Measurements from ENCODE around the gene GNB3. TPM values are rescaled to one million over a fixed set of nuclear protein-coding genes. Genes with fewer than 3 reads are reported as not detected.
"Not testable (repeated sequence)": the region's sequence is repeated elsewhere in the genome, so short reads cannot be mapped to it uniquely, and the experiment has no call there.

GNB3 gene
- total RNA-seq, 1 experiment from 2014 or later, result not detected

- TF ChIP-seq, protein P1, sequence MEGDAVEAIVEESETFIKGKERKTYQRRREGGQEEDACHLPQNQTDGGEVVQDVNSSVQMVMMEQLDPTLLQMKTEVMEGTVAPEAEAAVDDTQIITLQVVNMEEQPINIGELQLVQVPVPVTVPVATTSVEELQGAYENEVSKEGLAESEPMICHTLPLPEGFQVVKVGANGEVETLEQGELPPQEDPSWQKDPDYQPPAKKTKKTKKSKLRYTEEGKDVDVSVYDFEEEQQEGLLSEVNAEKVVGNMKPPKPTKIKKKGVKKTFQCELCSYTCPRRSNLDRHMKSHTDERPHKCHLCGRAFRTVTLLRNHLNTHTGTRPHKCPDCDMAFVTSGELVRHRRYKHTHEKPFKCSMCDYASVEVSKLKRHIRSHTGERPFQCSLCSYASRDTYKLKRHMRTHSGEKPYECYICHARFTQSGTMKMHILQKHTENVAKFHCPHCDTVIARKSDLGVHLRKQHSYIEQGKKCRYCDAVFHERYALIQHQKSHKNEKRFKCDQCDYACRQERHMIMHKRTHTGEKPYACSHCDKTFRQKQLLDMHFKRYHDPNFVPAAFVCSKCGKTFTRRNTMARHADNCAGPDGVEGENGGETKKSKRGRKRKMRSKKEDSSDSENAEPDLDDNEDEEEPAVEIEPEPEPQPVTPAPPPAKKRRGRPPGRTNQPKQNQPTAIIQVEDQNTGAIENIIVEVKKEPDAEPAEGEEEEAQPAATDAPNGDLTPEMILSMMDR (IDR thresholded peaks at IDR 0.05; ENCODE audit: unreplicated experiment), result peak; percentile 92
- Mint-ChIP-seq H3K36me3 (ENCODE audit: insufficient read depth, unreplicated experiment) (peaks cover 87% of the 10 kb centered on the region), H3K9me3 (ENCODE audit: low read depth, unreplicated experiment) (no peaks in the 10 kb centered on the region), H3K4me1 (ENCODE audit: low read depth, unreplicated experiment) (peaks cover 43% of the 10 kb centered on the region), H3K27me3 (ENCODE audit: unreplicated experiment) (no peaks in the 10 kb centered on the region), H3K4me3 (ENCODE audit: low read depth, unreplicated experiment) (peak overlapping the region; percentile 88), H3K27ac (ENCODE audit: unreplicated experiment) (peak overlapping the region; percentile 91)
- no TSS peak for BruUV-seq (replicated peaks)
- peak; percentile 91 for DNase-seq
- intact Hi-C loops (cut with micrococcal nuclease; ENCODE audit: unreplicated experiment), result loop anchor here (5.0 kb wide), 2 partner anchors 58 to 73 kb away; partner anchors contain the start of genes ATN1, C12orf57 and RNU7-1
- CTCF ChIA-PET, result interaction anchor here (0.6 to 2.0 kb wide), 13 partner anchors 11 to 180 kb away, joined by 3 to 24 read pairs (median 9); partner anchors contain the start of genes C12orf57, CDCA3, ENO2 and RNU7-1
Observed at GRCh38 chr12:6869049-6870021, 28.6 kb downstream of the GNB3 start.

- peak overlapping the region; percentile 89 for H3K27ac Mint-ChIP-seq (ENCODE audit: unreplicated experiment)
- DNase-seq; intact Hi-C loops (cut with micrococcal nuclease; ENCODE audit: unreplicated experiment); H3K27me3 Mint-ChIP-seq (ENCODE audit: unreplicated experiment); H3K9me3 Mint-ChIP-seq (ENCODE audit: low read depth, unreplicated experiment): not testable (repeated sequence)
- H3K4me3 Mint-ChIP-seq (ENCODE audit: low read depth, unreplicated experiment), result peak overlapping the region; percentile 88
- CTCF ChIA-PET, result interaction anchor here (1.7 to 3.1 kb wide), 3 partner anchors 21 to 55 kb away, joined by 22 to 31 read pairs (median 24); no protein-coding TSS in a partner anchor
- peaks cover 87% of the 10 kb centered on the region for H3K36me3 Mint-ChIP-seq (ENCODE audit: insufficient read depth, unreplicated experiment)
- H3K4me1 Mint-ChIP-seq (ENCODE audit: low read depth, unreplicated experiment), result peaks cover 43% of the 10 kb centered on the region
- TSS peak; percentile 53 for BruUV-seq (replicated peaks)
Observed at GRCh38 chr12:6870304-6870703, 29.6 kb downstream of the GNB3 start.

DNA sequence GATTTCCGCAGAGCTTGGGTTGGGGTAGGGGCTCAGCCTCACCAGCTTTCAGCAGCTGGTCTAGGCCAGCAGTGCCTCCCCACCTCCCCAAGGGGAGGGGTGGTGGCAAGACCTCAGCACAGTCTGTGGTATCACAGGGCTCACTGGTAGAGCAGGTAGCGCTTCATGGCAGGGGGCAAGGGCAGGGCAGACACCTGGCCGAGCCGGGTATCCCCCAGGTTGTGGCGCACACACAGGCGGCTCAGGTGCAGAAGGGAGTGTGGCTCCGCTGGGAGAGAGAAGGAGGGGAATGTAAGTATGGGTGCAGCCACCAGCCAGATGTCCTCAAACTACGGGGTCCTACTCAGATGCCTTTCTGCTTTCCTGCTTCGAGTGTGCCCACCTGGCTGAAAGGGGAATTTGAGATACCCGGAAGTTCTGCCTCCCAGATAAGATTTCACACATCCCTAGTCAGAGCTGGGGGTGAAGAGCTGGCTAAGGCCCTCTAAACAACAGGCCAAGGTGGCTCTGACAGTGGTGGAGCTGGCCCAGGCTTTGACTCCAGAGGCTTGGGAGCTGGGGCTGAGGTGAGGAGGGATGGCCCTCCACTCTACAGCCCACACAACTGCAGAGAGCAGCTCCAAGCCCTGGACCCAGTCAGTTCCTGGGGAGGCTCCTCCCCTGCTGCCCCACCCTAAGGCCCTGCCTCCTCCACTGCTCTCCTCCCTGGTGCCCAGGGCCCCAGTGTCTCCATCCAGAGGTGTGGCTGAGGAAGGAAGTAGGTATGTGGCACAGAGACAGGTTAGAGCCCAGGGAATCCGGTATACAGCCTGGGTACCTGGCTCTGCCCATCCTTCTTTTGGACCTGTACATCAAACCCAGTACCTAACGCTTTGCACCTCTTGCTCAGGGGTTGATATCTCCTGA lies 30.6 kb downstream of the GNB3 start:
- DNase-seq, result peak; percentile 74
- intact Hi-C loops (cut with micrococcal nuclease; ENCODE audit: unreplicated experiment), result no loop called here
- CTCF ChIA-PET, result interaction anchor here (0.8 to 3.1 kb wide), 9 partner anchors 10 to 93 kb away, joined by 3 to 31 read pairs (median 10); partner anchors contain the start of genes C12orf57 and RNU7-1
- no TSS peak for BruUV-seq (replicated peaks)
- peak overlapping the region; percentile 99 for H3K4me3 Mint-ChIP-seq (ENCODE audit: low read depth, unreplicated experiment)
- H3K4me1 Mint-ChIP-seq (ENCODE audit: low read depth, unreplicated experiment), result peaks cover 43% of the 10 kb centered on the region
- peaks cover 83% of the 10 kb centered on the region for H3K36me3 Mint-ChIP-seq (ENCODE audit: insufficient read depth, unreplicated experiment)
- no peaks in the 10 kb centered on the region for H3K9me3 Mint-ChIP-seq (ENCODE audit: low read depth, unreplicated experiment)
- H3K27ac Mint-ChIP-seq (ENCODE audit: unreplicated experiment), result peak overlapping the region; percentile 89
- TF ChIP-seq, protein P1 (IDR thresholded peaks at IDR 0.05; ENCODE audit: unreplicated experiment), result no peak
- no peaks in the 10 kb centered on the region for H3K27me3 Mint-ChIP-seq (ENCODE audit: unreplicated experiment)

GRCh38 chr12:6872073-6873048 lies 31.6 kb downstream of the GNB3 start:
- TF ChIP-seq, protein P1 (IDR thresholded peaks at IDR 0.05; ENCODE audit: unreplicated experiment), result peak; percentile 85
- no peaks in the 10 kb centered on the region for H3K9me3 Mint-ChIP-seq (ENCODE audit: low read depth, unreplicated experiment)
- no peaks in the 10 kb centered on the region for H3K27me3 Mint-ChIP-seq (ENCODE audit: unreplicated experiment)
- intact Hi-C loops (cut with micrococcal nuclease; ENCODE audit: unreplicated experiment), result loop anchor here (1.0 kb wide), 1 partner anchor 19 kb away; no protein-coding TSS in a partner anchor
- peak overlapping the region; percentile 89 for H3K27ac Mint-ChIP-seq (ENCODE audit: unreplicated experiment)
- H3K36me3 Mint-ChIP-seq (ENCODE audit: insufficient read depth, unreplicated experiment), result peaks cover 73% of the 10 kb centered on the region
- BruUV-seq (replicated peaks), result TSS peak; percentile 65
- peak; percentile 91 for DNase-seq
- H3K4me1 Mint-ChIP-seq (ENCODE audit: low read depth, unreplicated experiment), result peaks cover 43% of the 10 kb centered on the region
- peak overlapping the region; percentile 99 for H3K4me3 Mint-ChIP-seq (ENCODE audit: low read depth, unreplicated experiment)
- CTCF ChIA-PET, result interaction anchor here (0.8 to 3.1 kb wide), 14 partner anchors 9 to 92 kb away, joined by 3 to 31 read pairs (median 8); partner anchors contain the start of genes C12orf57, CDCA3, LRRC23 and RNU7-1

All from Calu3 (cell line).